ENCODE results near the gene WDR13.
A peak's percentile ranks its signal among the peaks of the same experiment; 100 is the strongest.

The WDR13 gene

DNA sequence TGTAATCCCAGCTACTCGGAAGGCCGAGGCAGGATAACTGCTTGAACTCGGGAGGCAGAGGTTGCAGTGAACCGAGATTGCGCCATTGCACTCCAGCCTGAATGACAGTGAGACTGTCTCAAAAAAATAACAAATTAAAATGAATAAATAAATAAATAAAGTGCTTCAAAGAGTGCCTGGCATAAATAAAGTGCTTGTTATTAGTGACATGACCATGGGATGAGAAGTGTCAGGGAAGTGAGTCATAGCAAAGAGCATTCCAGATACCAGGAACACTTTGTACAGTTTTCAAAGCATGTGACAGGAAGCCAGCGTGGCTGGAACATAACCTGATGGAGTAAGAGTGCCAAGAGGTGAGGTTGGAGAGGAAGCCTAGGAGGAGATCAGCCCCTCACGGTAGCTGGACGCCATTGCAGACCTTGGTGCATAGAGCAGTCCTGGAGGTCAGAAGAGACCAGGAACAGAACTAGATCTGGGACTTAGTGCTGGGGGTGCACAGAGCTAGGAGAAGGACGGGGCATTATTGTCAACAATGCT is 6.0 kb upstream of the WDR13 start:
- H3K27me3 ChIP-seq (ENCODE audit: control insufficient read depth in 5 of 5, insufficient read depth in 4 of 5, low read length in 5 of 5), result peaks cover 0 to 13% (median 2%) of the 10 kb centered on the region in 5 donors
- peaks cover 0 to 3% (median 0%) of the 10 kb centered on the region in 5 donors for H3K9me3 ChIP-seq (ENCODE audit: control insufficient read depth in 5 of 5, low read length in 5 of 5)
- no peaks in the 10 kb centered on the region for H3K36me3 ChIP-seq (ENCODE audit: control insufficient read depth in 5 of 5, insufficient read depth in 5 of 5, low read length in 5 of 5)
- H3K27ac ChIP-seq (ENCODE audit: low read depth, low read length), result peak overlapping the region; percentile 0
- no peak overlapping the region for H3K9ac ChIP-seq (ENCODE audit: low read length in 5 of 5)
- H3K4me1 ChIP-seq (ENCODE audit: control insufficient read depth in 5 of 5, insufficient read depth in 5 of 5, low read length in 5 of 5), result peaks cover 0 to 14% (median 0%) of the 10 kb centered on the region in 5 donors
- H3K4me3 ChIP-seq (ENCODE audit: low read depth in 1 of 5, low read length in 5 of 5), result no peak overlapping the region

DNA sequence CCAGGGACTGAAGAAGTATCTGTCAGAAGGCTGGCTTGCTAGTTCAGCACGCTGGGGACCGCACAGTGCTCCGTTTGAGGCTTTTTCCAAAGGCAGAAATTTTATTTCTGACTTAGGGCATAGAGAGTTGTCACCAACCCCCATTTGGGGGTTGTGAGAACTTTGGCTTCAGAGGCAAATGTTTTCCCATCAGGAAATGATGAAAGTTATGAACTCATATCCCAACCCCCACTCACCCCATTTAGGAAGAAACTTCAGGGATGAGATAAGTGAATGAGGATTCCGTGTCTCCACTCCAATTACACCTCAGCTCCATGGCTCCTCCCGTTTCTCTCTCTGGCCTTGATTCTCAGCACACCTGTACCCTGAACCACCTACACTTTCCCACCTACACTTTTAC is 4.3 kb upstream of the WDR13 start:
- Histone ChIP-seq H3K36me3 (ENCODE audit: control insufficient read depth in 5 of 5, insufficient read depth in 5 of 5, low read length in 5 of 5) (no peaks in the 10 kb centered on the region), H3K27ac (ENCODE audit: low read depth, low read length) (no peak overlapping the region), H3K9me3 (ENCODE audit: control insufficient read depth in 5 of 5, low read length in 5 of 5) (peaks cover 0 to 6% (median 0%) of the 10 kb centered on the region in 5 donors), H3K4me3 (ENCODE audit: low read depth in 1 of 5, low read length in 5 of 5) (no peak overlapping the region), H3K27me3 (ENCODE audit: control insufficient read depth in 5 of 5, insufficient read depth in 4 of 5, low read length in 5 of 5) (peaks cover 0 to 13% (median 2%) of the 10 kb centered on the region in 5 donors), H3K9ac (ENCODE audit: low read length in 5 of 5) (no peak overlapping the region), H3K4me1 (ENCODE audit: control insufficient read depth in 5 of 5, insufficient read depth in 5 of 5, low read length in 5 of 5) (peaks cover 0 to 14% (median 0%) of the 10 kb centered on the region in 5 donors)

DNA sequence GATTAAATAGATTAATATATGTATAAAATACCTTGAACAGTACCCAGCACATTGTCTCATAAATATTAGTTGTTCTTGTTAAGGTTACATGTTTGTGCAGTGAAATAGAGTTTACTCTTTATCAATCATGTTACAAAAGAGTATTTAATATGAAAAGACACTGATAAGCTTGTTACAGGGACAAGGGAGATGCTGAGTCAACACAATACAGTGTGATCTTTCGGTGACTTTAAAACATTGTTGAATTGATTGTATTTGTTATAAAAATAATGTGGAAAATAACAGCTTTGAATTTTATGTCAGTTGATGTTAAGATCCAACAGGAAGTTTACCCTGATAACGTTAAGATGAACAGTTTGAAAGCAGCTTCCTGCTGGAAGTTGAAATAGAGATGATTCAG is 1.4 kb upstream of the WDR13 start:
- H3K27me3 ChIP-seq (ENCODE audit: control insufficient read depth in 5 of 5, insufficient read depth in 4 of 5, low read length in 5 of 5), result no peaks in the 10 kb centered on the region
- H3K9ac ChIP-seq (ENCODE audit: low read length in 5 of 5), result no peak overlapping the region
- no peak overlapping the region for H3K27ac ChIP-seq (ENCODE audit: low read depth, low read length)
- peaks cover 4 to 19% (median 8%) of the 10 kb centered on the region in 5 donors for H3K4me1 ChIP-seq (ENCODE audit: control insufficient read depth in 5 of 5, insufficient read depth in 5 of 5, low read length in 5 of 5)
- peaks cover 0 to 3% (median 0%) of the 10 kb centered on the region in 5 donors for H3K9me3 ChIP-seq (ENCODE audit: control insufficient read depth in 5 of 5, low read length in 5 of 5)
- no peak overlapping the region for H3K4me3 ChIP-seq (ENCODE audit: low read depth in 1 of 5, low read length in 5 of 5)
- peaks cover 0 to 23% (median 16%) of the 10 kb centered on the region in 5 donors for H3K36me3 ChIP-seq (ENCODE audit: control insufficient read depth in 5 of 5, insufficient read depth in 5 of 5, low read length in 5 of 5)

DNA sequence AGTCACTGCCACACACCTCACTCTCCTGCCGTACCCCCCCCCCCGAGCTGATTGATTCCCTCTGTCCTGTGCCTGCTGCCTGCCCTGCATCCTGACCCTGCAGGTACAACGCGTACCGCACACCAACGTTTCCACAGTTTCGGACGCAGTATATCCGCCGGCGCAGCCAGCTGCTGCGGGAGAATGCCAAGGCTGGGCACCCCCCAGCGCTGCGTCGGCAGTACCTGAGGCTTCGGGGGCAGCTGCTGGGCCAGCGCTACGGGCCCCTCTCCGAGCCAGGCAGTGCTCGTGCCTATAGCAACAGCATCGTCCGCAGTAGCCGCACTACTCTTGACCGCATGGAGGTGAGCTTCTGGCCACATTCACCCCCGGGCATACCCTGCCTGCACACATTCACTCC is 1.3 kb downstream of the WDR13 start:
- H3K27me3 ChIP-seq (ENCODE audit: control insufficient read depth in 5 of 5, insufficient read depth in 4 of 5, low read length in 5 of 5), result peaks cover 0 to 3% (median 0%) of the 10 kb centered on the region in 5 donors
- peak overlapping the region in 1 of 5 donors; percentile 54 for H3K9ac ChIP-seq (ENCODE audit: low read length in 5 of 5)
- peaks cover 0 to 3% (median 0%) of the 10 kb centered on the region in 5 donors for H3K9me3 ChIP-seq (ENCODE audit: control insufficient read depth in 5 of 5, low read length in 5 of 5)
- H3K27ac ChIP-seq (ENCODE audit: low read depth, low read length), result peak overlapping the region; percentile 93
- peak overlapping the region; percentile 59 to 86 (median 80) for H3K4me3 ChIP-seq (ENCODE audit: low read depth in 1 of 5, low read length in 5 of 5)
- H3K4me1 ChIP-seq (ENCODE audit: control insufficient read depth in 5 of 5, insufficient read depth in 5 of 5, low read length in 5 of 5), result peaks cover 4 to 11% (median 8%) of the 10 kb centered on the region in 5 donors
- peaks cover 0 to 48% (median 37%) of the 10 kb centered on the region in 5 donors for H3K36me3 ChIP-seq (ENCODE audit: control insufficient read depth in 5 of 5, insufficient read depth in 5 of 5, low read length in 5 of 5)

DNA sequence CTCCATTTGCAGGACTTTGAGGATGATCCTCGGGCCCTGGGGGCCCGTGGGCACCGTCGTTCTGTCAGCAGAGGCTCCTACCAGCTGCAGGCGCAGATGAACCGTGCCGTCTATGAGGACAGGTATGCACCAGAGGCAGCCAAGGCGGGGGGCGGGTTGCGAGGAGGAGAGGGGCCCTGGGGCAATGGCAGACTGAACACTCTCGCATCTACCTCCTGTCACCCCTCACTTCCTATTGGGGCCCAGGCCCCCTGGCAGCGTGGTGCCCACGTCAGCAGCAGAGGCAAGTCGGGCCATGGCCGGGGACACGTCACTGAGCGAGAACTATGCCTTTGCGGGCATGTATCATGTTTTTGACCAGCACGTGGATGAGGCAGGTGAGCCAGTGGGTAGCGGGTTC is 2.0 kb downstream of the WDR13 start:
- no peak overlapping the region for H3K9ac ChIP-seq (ENCODE audit: low read length in 5 of 5)
- H3K27ac ChIP-seq (ENCODE audit: low read depth, low read length), result no peak overlapping the region
- peaks cover 0 to 54% (median 45%) of the 10 kb centered on the region in 5 donors for H3K36me3 ChIP-seq (ENCODE audit: control insufficient read depth in 5 of 5, insufficient read depth in 5 of 5, low read length in 5 of 5)
- peaks cover 0 to 3% (median 0%) of the 10 kb centered on the region in 5 donors for H3K9me3 ChIP-seq (ENCODE audit: control insufficient read depth in 5 of 5, low read length in 5 of 5)
- peaks cover 4 to 11% (median 8%) of the 10 kb centered on the region in 5 donors for H3K4me1 ChIP-seq (ENCODE audit: control insufficient read depth in 5 of 5, insufficient read depth in 5 of 5, low read length in 5 of 5)
- no peak overlapping the region for H3K4me3 ChIP-seq (ENCODE audit: low read depth in 1 of 5, low read length in 5 of 5)
- peaks cover 0 to 4% (median 0%) of the 10 kb centered on the region in 5 donors for H3K27me3 ChIP-seq (ENCODE audit: control insufficient read depth in 5 of 5, insufficient read depth in 4 of 5, low read length in 5 of 5)

DNA sequence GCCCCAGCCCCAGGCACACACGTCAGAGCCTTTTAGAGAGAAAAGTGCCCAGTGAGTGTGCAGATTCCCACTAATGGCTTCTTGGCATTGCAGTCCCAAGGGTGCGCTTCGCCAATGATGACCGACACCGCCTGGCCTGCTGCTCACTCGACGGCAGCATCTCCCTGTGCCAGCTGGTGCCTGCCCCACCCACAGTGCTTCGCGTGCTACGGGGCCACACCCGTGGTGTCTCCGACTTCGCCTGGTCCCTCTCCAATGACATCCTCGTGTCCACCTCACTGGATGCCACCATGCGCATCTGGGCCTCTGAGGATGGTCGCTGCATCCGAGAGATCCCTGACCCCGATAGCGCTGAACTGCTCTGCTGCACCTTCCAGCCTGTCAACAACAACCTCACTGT is 2.9 kb downstream of the WDR13 start:
- Histone ChIP-seq H3K9me3 (ENCODE audit: control insufficient read depth in 5 of 5, low read length in 5 of 5) (peaks cover 0 to 3% (median 0%) of the 10 kb centered on the region in 5 donors), H3K36me3 (ENCODE audit: control insufficient read depth in 5 of 5, insufficient read depth in 5 of 5, low read length in 5 of 5) (peaks cover 0 to 63% (median 53%) of the 10 kb centered on the region in 5 donors), H3K4me1 (ENCODE audit: control insufficient read depth in 5 of 5, insufficient read depth in 5 of 5, low read length in 5 of 5) (peaks cover 4 to 11% (median 8%) of the 10 kb centered on the region in 5 donors)

DNA sequence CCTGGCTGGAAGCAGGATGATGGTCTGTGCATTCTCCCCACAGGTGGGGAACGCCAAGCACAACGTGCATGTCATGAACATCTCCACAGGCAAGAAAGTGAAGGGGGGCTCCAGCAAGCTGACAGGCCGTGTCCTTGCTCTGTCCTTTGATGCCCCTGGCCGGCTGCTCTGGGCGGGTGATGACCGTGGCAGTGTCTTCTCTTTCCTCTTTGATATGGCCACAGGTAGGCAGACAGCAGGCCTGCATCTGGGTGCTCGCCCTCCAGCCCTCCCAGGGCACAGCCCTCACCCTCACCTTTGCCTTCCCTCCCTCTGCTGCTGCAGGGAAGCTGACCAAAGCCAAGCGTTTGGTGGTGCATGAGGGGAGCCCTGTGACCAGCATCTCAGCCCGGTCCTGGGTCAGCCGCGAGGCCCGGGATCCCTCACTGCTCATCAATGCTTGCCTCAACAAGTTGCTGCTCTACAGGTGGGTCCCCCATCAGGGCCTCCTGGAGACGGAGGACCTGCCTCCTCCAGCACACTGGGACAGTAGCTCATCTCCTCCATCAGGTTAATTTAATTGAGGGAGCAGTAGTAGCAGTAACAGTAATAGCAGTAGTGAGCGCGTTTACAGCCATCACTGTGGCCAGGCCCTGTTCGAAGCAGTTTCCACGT is 4.6 kb downstream of the WDR13 start:
- peaks cover 0 to 67% (median 55%) of the 10 kb centered on the region in 5 donors for H3K36me3 ChIP-seq (ENCODE audit: control insufficient read depth in 5 of 5, insufficient read depth in 5 of 5, low read length in 5 of 5)
- H3K4me1 ChIP-seq (ENCODE audit: control insufficient read depth in 5 of 5, insufficient read depth in 5 of 5, low read length in 5 of 5), result peaks cover 4 to 11% (median 8%) of the 10 kb centered on the region in 5 donors
- H3K27me3 ChIP-seq (ENCODE audit: control insufficient read depth in 5 of 5, insufficient read depth in 4 of 5, low read length in 5 of 5), result peaks cover 0 to 7% (median 0%) of the 10 kb centered on the region in 5 donors
- no peak overlapping the region for H3K4me3 ChIP-seq (ENCODE audit: low read depth in 1 of 5, low read length in 5 of 5)
- H3K9ac ChIP-seq (ENCODE audit: low read length in 5 of 5), result no peak overlapping the region
- peaks cover 0 to 3% (median 0%) of the 10 kb centered on the region in 5 donors for H3K9me3 ChIP-seq (ENCODE audit: control insufficient read depth in 5 of 5, low read length in 5 of 5)
- no peak overlapping the region for H3K27ac ChIP-seq (ENCODE audit: low read depth, low read length)

More for the DNA sequence above, 2.9 kb downstream of the WDR13 start:
- peaks cover 0 to 7% (median 0%) of the 10 kb centered on the region in 5 donors for H3K27me3 ChIP-seq (ENCODE audit: control insufficient read depth in 5 of 5, insufficient read depth in 4 of 5, low read length in 5 of 5)
- H3K27ac ChIP-seq (ENCODE audit: low read depth, low read length), result no peak overlapping the region
- H3K9ac ChIP-seq (ENCODE audit: low read length in 5 of 5), result no peak overlapping the region
- H3K4me3 ChIP-seq (ENCODE audit: low read depth in 1 of 5, low read length in 5 of 5), result no peak overlapping the region

DNA sequence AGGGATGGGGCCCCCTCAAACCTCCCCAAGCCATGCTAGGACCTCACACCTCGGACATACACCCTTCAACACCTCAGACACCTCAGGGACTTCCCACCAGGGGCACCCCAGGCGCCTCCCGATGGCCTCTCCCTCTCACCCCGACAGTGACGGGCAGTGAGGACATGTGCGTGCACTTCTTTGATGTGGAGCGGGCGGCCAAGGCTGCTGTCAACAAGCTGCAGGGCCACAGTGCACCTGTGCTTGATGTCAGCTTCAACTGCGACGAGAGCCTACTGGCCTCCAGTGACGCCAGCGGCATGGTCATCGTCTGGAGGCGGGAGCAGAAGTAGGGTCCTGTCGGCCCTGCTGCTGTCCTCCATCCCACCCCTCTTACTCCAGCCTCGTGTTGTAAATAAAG is 7.4 kb downstream of the WDR13 start:
- Histone ChIP-seq H3K4me1 (ENCODE audit: control insufficient read depth in 5 of 5, insufficient read depth in 5 of 5, low read length in 5 of 5) (no peaks in the 10 kb centered on the region), H3K27me3 (ENCODE audit: control insufficient read depth in 5 of 5, insufficient read depth in 4 of 5, low read length in 5 of 5) (peaks cover 0 to 7% (median 0%) of the 10 kb centered on the region in 5 donors), H3K36me3 (ENCODE audit: control insufficient read depth in 5 of 5, insufficient read depth in 5 of 5, low read length in 5 of 5) (peaks cover 0 to 54% (median 46%) of the 10 kb centered on the region in 5 donors), H3K9ac (ENCODE audit: low read length in 5 of 5) (no peak overlapping the region), H3K9me3 (ENCODE audit: control insufficient read depth in 5 of 5, low read length in 5 of 5) (no peaks in the 10 kb centered on the region), H3K27ac (ENCODE audit: low read depth, low read length) (no peak overlapping the region), H3K4me3 (ENCODE audit: low read depth in 1 of 5, low read length in 5 of 5) (no peak overlapping the region)

DNA sequence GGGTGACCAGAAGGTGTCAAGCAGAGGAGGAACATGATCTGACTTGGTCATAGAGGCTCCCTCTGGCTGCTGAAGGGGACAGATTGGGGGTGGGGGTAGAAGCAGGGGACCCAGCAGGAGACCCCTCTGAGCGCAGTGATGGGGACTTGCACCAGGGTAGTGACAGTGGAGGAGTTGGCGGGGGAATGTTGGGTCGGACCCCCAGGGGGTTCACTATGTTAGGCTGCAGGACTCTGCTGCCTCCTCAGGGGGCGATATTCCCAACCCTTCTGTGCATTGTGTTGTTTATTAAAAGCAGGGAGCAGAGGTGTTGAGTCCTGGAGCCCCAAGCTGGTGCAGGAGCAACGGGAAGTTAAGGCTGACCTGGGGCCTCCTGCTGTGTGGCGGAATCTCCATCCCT is 8.8 kb downstream of the WDR13 start:
- Histone ChIP-seq H3K36me3 (ENCODE audit: control insufficient read depth in 5 of 5, insufficient read depth in 5 of 5, low read length in 5 of 5) (peaks cover 0 to 42% (median 38%) of the 10 kb centered on the region in 5 donors), H3K9ac (ENCODE audit: low read length in 5 of 5) (no peak overlapping the region), H3K4me1 (ENCODE audit: control insufficient read depth in 5 of 5, insufficient read depth in 5 of 5, low read length in 5 of 5) (no peaks in the 10 kb centered on the region), H3K27me3 (ENCODE audit: control insufficient read depth in 5 of 5, insufficient read depth in 4 of 5, low read length in 5 of 5) (peaks cover 0 to 7% (median 0%) of the 10 kb centered on the region in 5 donors), H3K27ac (ENCODE audit: low read depth, low read length) (no peak overlapping the region), H3K9me3 (ENCODE audit: control insufficient read depth in 5 of 5, low read length in 5 of 5) (no peaks in the 10 kb centered on the region), H3K4me3 (ENCODE audit: low read depth in 1 of 5, low read length in 5 of 5) (no peak overlapping the region)

DNA sequence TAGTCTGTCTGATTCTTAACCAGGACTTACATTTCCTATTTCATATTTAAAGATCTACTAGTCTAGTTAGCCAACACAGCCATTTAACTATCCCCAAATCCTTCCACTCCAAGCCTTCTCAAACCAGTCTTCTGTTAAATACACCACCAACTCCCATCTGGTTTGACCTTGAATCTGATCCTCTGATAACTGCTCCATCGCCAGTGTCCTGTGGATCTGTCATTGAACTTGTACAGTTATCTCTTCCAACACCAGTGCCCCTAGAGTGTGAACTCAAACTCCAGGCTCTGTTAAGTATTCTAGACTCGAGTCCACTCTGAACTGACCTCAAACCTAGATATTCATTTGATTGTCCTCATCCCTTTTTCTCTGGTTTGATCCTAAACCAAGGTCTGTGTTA is 14.4 kb downstream of the WDR13 start:
- Histone ChIP-seq H3K9ac (ENCODE audit: low read length in 5 of 5) (no peak overlapping the region), H3K4me1 (ENCODE audit: control insufficient read depth in 5 of 5, insufficient read depth in 5 of 5, low read length in 5 of 5) (peaks cover 0 to 6% (median 4%) of the 10 kb centered on the region in 5 donors), H3K27me3 (ENCODE audit: control insufficient read depth in 5 of 5, insufficient read depth in 4 of 5, low read length in 5 of 5) (peaks cover 0 to 5% (median 0%) of the 10 kb centered on the region in 5 donors), H3K9me3 (ENCODE audit: control insufficient read depth in 5 of 5, low read length in 5 of 5) (no peaks in the 10 kb centered on the region), H3K4me3 (ENCODE audit: low read depth in 1 of 5, low read length in 5 of 5) (no peak overlapping the region), H3K36me3 (ENCODE audit: control insufficient read depth in 5 of 5, insufficient read depth in 5 of 5, low read length in 5 of 5) (no peaks in the 10 kb centered on the region), H3K27ac (ENCODE audit: low read depth, low read length) (no peak overlapping the region)

Data from subcutaneous abdominal adipose tissue (tissue), 5 donors.